GM12892 (cell line): Measurements from ENCODE around the gene HNRNPLL.

ENCODE experiments used
- POLR2A ChIP-seq: IDR thresholded peaks from 2 replicates; pipeline ENCODE4 v1.6.1; 2011; ENCODE audit warnings: low read depth, low read length, control low read depth
- POLR2AphosphoS5 ChIP-seq: IDR thresholded peaks from 2 replicates; pipeline ENCODE4 v1.6.1; 2011; ENCODE audit warnings: low read depth, low read length, control low read depth
- TAF1 ChIP-seq: IDR thresholded peaks from 2 replicates; pipeline ENCODE4 v1.6.1; 2011; ENCODE audit warnings: low read depth, mild to moderate bottlenecking, control low read depth, low read length, borderline replicate concordance

- TF ChIP-seq POLR2A (no peak), TAF1 (no peak), POLR2AphosphoS5 (no peak)
Measured at GRCh38 chr2:38598200-38598990, 4.3 kb downstream of the HNRNPLL start.
